ENCODE results near the gene CCN5.

CCN5 gene

DNA sequence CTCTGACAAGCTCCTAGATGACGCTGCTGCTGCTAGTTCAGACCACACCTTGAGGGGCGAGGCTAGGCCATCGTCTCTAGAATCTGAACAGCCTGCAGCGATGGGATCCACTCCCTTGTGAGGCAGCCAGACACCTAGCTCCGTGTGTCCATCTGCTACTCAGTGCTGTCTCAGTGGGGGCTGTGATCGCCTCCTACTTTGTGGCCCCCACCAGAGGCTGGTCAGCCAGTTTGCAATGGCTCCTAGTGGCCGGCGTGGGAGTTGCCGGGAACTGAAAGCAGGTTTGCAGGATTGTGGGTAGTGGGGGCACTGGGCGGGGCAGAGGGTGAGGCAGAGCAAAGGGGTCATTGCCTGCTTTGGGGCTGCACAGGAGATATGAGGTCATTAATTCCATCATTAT lies 2.8 kb downstream of the CCN5 start:
- Histone ChIP-seq H3K4me1 (ENCODE audit: insufficient read depth, low read length, poor library complexity, severe bottlenecking) (no peaks in the 10 kb centered on the region), H3K9me3 (ENCODE audit: insufficient read depth, low read depth, low read length) (no peaks in the 10 kb centered on the region), H3K27me3 (ENCODE audit: insufficient read depth, low read length, poor library complexity, severe bottlenecking) (no peaks in the 10 kb centered on the region), H3F3A (ENCODE audit: low read depth) (no peaks in the 10 kb centered on the region), H3K36me3 (ENCODE audit: insufficient read depth, low read length) (no peaks in the 10 kb centered on the region), H3K79me2 (ENCODE audit: insufficient read depth, low read length) (no peaks in the 10 kb centered on the region), H3K4me2 (ENCODE audit: low read depth, low read length, poor library complexity, severe bottlenecking) (no peak overlapping the region), H3K9me2 (replicated peaks; ENCODE audit: low read depth, low read length) (no peaks in the 10 kb centered on the region), H3K4me3 (ENCODE audit: low read length, poor library complexity, severe bottlenecking) (no peak overlapping the region), H4K20me1 (ENCODE audit: insufficient read depth, low read length, poor library complexity, severe bottlenecking) (no peaks in the 10 kb centered on the region), H3K9ac (ENCODE audit: low read depth, low read length, poor library complexity, severe bottlenecking) (no peak overlapping the region), H2AFZ (ENCODE audit: low read length) (no peak overlapping the region)
- TF ChIP-seq EZH2phosphoT487 (IDR thresholded peaks at IDR 0.05; ENCODE audit: borderline replicate concordance) (no peak), CTCF (conservative IDR thresholded peaks at IDR 0.05; ENCODE audit: low read length) (peak; percentile 38; the same call in 1 of the 2 replicates)

DNA sequence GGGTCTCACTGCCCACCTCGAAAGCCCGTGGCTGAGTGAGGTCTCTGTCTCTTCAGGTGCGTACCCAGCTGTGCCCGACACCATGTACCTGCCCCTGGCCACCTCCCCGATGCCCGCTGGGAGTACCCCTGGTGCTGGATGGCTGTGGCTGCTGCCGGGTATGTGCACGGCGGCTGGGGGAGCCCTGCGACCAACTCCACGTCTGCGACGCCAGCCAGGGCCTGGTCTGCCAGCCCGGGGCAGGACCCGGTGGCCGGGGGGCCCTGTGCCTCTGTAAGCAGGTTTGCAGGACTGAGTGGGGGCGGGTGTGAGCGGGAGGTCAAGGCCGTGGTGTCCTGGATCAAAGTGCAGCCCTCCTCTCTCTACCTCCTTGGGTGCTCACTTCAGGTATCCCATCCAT lies 4.7 kb downstream of the CCN5 start:
- Histone ChIP-seq H3K9me3 (ENCODE audit: insufficient read depth, low read depth, low read length) (no peaks in the 10 kb centered on the region), H3K9ac (ENCODE audit: low read depth, low read length, poor library complexity, severe bottlenecking) (no peak overlapping the region), H2AFZ (ENCODE audit: low read length) (no peak overlapping the region), H3K9me2 (replicated peaks; ENCODE audit: low read depth, low read length) (no peaks in the 10 kb centered on the region), H3K79me2 (ENCODE audit: insufficient read depth, low read length) (no peaks in the 10 kb centered on the region), H3K4me2 (ENCODE audit: low read depth, low read length, poor library complexity, severe bottlenecking) (no peak overlapping the region), H3K36me3 (ENCODE audit: insufficient read depth, low read length) (no peaks in the 10 kb centered on the region), H4K20me1 (ENCODE audit: insufficient read depth, low read length, poor library complexity, severe bottlenecking) (no peaks in the 10 kb centered on the region), H3K4me1 (ENCODE audit: insufficient read depth, low read length, poor library complexity, severe bottlenecking) (no peaks in the 10 kb centered on the region), H3K27me3 (ENCODE audit: insufficient read depth, low read length, poor library complexity, severe bottlenecking) (no peaks in the 10 kb centered on the region), H3F3A (ENCODE audit: low read depth) (no peaks in the 10 kb centered on the region), H3K4me3 (ENCODE audit: low read length, poor library complexity, severe bottlenecking) (no peak overlapping the region)
- TF ChIP-seq CTCF (conservative IDR thresholded peaks at IDR 0.05; ENCODE audit: low read length), result no peak
- no peak for TF ChIP-seq EZH2phosphoT487 (IDR thresholded peaks at IDR 0.05; ENCODE audit: borderline replicate concordance)

DNA sequence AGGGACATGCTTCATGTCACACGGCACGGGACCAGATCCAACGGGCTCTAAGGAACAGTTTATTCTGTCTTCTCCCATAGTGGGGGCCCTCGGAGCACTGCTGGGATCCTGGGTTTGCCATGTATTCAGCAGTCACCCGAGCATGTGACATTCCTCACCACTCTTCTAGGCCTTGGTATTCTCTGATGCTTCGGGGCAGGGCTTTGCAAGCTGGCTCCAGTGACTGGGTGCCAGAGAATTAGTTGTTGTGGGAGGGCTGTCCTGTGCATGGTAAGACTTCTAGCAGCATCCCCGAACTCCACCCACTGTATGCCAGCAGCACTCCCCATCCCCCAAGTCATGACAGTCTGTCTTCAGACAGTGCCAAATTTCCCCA lies 5.4 kb downstream of the CCN5 start:
- no peaks in the 10 kb centered on the region for H3K36me3 ChIP-seq (ENCODE audit: insufficient read depth, low read length)
- H3K9me2 ChIP-seq (replicated peaks; ENCODE audit: low read depth, low read length), result no peaks in the 10 kb centered on the region
- no peak overlapping the region for H3K9ac ChIP-seq (ENCODE audit: low read depth, low read length, poor library complexity, severe bottlenecking)
- H3K79me2 ChIP-seq (ENCODE audit: insufficient read depth, low read length), result no peaks in the 10 kb centered on the region
- no peak overlapping the region for H2AFZ ChIP-seq (ENCODE audit: low read length)
- no peak for TF ChIP-seq EZH2phosphoT487 (IDR thresholded peaks at IDR 0.05; ENCODE audit: borderline replicate concordance)
- TF ChIP-seq CTCF (conservative IDR thresholded peaks at IDR 0.05; ENCODE audit: low read length), result no peak
- H3K4me1 ChIP-seq (ENCODE audit: insufficient read depth, low read length, poor library complexity, severe bottlenecking), result no peaks in the 10 kb centered on the region
- no peaks in the 10 kb centered on the region for H3F3A ChIP-seq (ENCODE audit: low read depth)
- no peaks in the 10 kb centered on the region for H3K27me3 ChIP-seq (ENCODE audit: insufficient read depth, low read length, poor library complexity, severe bottlenecking)
- H4K20me1 ChIP-seq (ENCODE audit: insufficient read depth, low read length, poor library complexity, severe bottlenecking), result no peaks in the 10 kb centered on the region
- H3K9me3 ChIP-seq (ENCODE audit: insufficient read depth, low read depth, low read length), result no peaks in the 10 kb centered on the region
- no peak overlapping the region for H3K4me3 ChIP-seq (ENCODE audit: low read length, poor library complexity, severe bottlenecking)
- no peak overlapping the region for H3K4me2 ChIP-seq (ENCODE audit: low read depth, low read length, poor library complexity, severe bottlenecking)
